Endothelial cell of umbilical vein (primary cell): ENCODE results near the gene LMO4. TPM values are rescaled to one million over a fixed set of nuclear protein-coding genes. Genes with fewer than 3 reads are reported as not detected.

Experiments used
- BruUV-seq: library from RNA; stranded (reverse); fragments of 400-500 nt; replicated peaks from 2 replicates; lab custom pipeline; 2021; lab: Mats Ljungman, UMichigan
- CTCF ChIA-PET: fragments of 300-600, 350-600 bp; sonication (Branson Sonifier 250); formaldehyde crosslinking; loops from one replicate; lab custom pipeline; 2021; ENCODE audit warnings: antibody characterized with exemption, inconsistent platforms; lab: Charles Lee
- POLR2A ChIA-PET: fragments of 300-600, 350-600 bp; sonication (Branson Sonifier 250); formaldehyde crosslinking; loops from one replicate; lab custom pipeline; 2021; ENCODE audit warnings: antibody characterized with exemption, inconsistent platforms; lab: Charles Lee
- DNase-seq: peaks from one replicate; pipeline ENCODE4 v3.0.0-alpha.2; 2011; ENCODE audit warnings: low read depth, low spot score
- FAIRE-seq: peaks from 2 replicates; lab custom pipeline; 2011; peaks lifted over from hg19 to GRCh38; lab: Jason Lieb, UNC
- H2AFZ ChIP-seq: 2 replicates; pipeline ENCODE4 v1.6.0; 2012; ENCODE audit warnings: low read depth, low read length, control low read depth, inconsistent platforms
- H3K27ac ChIP-seq: 2 replicates; pipeline ENCODE4 v1.5.1; 2011; ENCODE audit warnings: low read depth, mild to moderate bottlenecking, control low read depth, low read length, moderate library complexity; ENCODE audit not compliant: insufficient read depth
- H3K27me3 ChIP-seq, 2 experiments: 2 replicates each; pipeline versions ENCODE4 v1.6.0 to v1.6.1; 2011; ENCODE audit warnings: low read length in 2 of 2, mixed read lengths in 1 of 2; ENCODE audit not compliant: control insufficient read depth in 2 of 2, insufficient read depth in 2 of 2
- H3K36me3 ChIP-seq, 2 experiments: 2 replicates in 1 of 2; 3 replicates in 1 of 2; pipeline ENCODE4 v1.5.1; 2011; ENCODE audit warnings: low read length in 2 of 2, mild to moderate bottlenecking in 1 of 2, moderate library complexity in 1 of 2; ENCODE audit not compliant: control insufficient read depth in 2 of 2, insufficient read depth in 2 of 2; ENCODE audit errors: extremely low read depth in 1 of 2
- H3K4me1 ChIP-seq: 3 replicates; pipeline ENCODE4 v1.5.1; 2011; ENCODE audit warnings: mild to moderate bottlenecking, low read length; ENCODE audit not compliant: control insufficient read depth, insufficient read depth; ENCODE audit errors: extremely low read depth
- H3K4me2 ChIP-seq: 2 replicates; pipeline ENCODE4 v1.6.1; 2011; ENCODE audit warnings: low read length, control low read depth, mixed read lengths; ENCODE audit not compliant: insufficient read depth
- H3K4me3 ChIP-seq, 3 experiments: fragments of 200-600 bp in 1 of 3; sonication (generic), shearing (Covaris generic) in 1 of 3; replicated peaks in 1 of 3; 2 replicates each; pipeline ENCODE4 v1.5.1; 2011 to 2016; ENCODE audit warnings: control low read depth in 3 of 3, low read length in 3 of 3, mild to moderate bottlenecking in 2 of 3, inconsistent platforms in 1 of 3, low read depth in 1 of 3, moderate library complexity in 1 of 3; ENCODE audit not compliant: insufficient read depth in 1 of 3
- H3K79me2 ChIP-seq: 2 replicates; pipeline ENCODE4 v1.6.0; 2012; ENCODE audit warnings: low read length, inconsistent platforms; ENCODE audit not compliant: control insufficient read depth, insufficient read depth
- H3K9ac ChIP-seq: replicated peaks from 2 replicates; pipeline ENCODE3; 2011; ENCODE audit warnings: low read length, control low read depth; ENCODE audit not compliant: insufficient read depth; ENCODE audit errors: extremely low read depth
- H3K9me1 ChIP-seq: replicated peaks from 3 replicates; pipeline ENCODE4 v1.6.0; 2011; ENCODE audit warnings: mild to moderate bottlenecking, low read length; ENCODE audit not compliant: control insufficient read depth, insufficient read depth; ENCODE audit errors: extremely low read depth
- H3K9me3 ChIP-seq: replicated peaks from 2 replicates; pipeline ENCODE4 v1.5.1; 2012; ENCODE audit warnings: low read length, inconsistent platforms; ENCODE audit not compliant: control insufficient read depth, insufficient read depth
- H4K20me1 ChIP-seq: replicated peaks from 2 replicates; pipeline ENCODE3; 2011; ENCODE audit warnings: mild to moderate bottlenecking, low read length; ENCODE audit not compliant: control insufficient read depth, insufficient read depth; ENCODE audit errors: extremely low read depth
- EZH2 ChIP-seq: IDR thresholded peaks from 2 replicates; pipeline ENCODE4 v1.6.1; 2012; ENCODE audit warnings: borderline replicate concordance, low read depth, mild to moderate bottlenecking, moderate library complexity, low read length, inconsistent platforms; ENCODE audit not compliant: severe bottlenecking
- FOS ChIP-seq: IDR thresholded peaks from 2 replicates; pipeline ENCODE4 v1.6.1; 2011; ENCODE audit warnings: mild to moderate bottlenecking, low read length, moderate library complexity, borderline replicate concordance; ENCODE audit not compliant: insufficient read depth
- GATA2 ChIP-seq: IDR thresholded peaks from 2 replicates; pipeline ENCODE4 v1.7.0; 2011; ENCODE audit warnings: low read depth, mild to moderate bottlenecking, moderate library complexity, mixed read lengths, low read length; ENCODE audit not compliant: insufficient read length, insufficient read depth
- JUN ChIP-seq: IDR thresholded peaks from 2 replicates; pipeline ENCODE4 v1.6.1; 2011; ENCODE audit warnings: borderline replicate concordance, low read depth; ENCODE audit not compliant: insufficient read length, insufficient read depth
- MYC ChIP-seq: IDR thresholded peaks from one replicate; pipeline ENCODE4 v1.6.1; 2011; ENCODE audit warnings: mild to moderate bottlenecking, low read depth, low read length
- POLR2A ChIP-seq: IDR thresholded peaks from 2 replicates; pipeline ENCODE4 v1.6.1; 2012; ENCODE audit warnings: low read depth, mild to moderate bottlenecking, control low read depth, low read length
- POLR2AphosphoS5 ChIP-seq: IDR thresholded peaks from 2 replicates; pipeline ENCODE4 v1.6.1; 2012; ENCODE audit warnings: low read depth, mild to moderate bottlenecking, control low read depth, low read length, moderate library complexity; ENCODE audit not compliant: insufficient read depth
- dilution Hi-C: fragments of 300-500 bp; cut with MboI; formaldehyde crosslinking; loops from one replicate; pipeline ENCODE4 v1.15.0; 2019; ENCODE audit warnings: low sequenced_read_pairs; ENCODE audit not compliant: extremely low pct_ligation_motif_present
- intact Hi-C: fragments of 100-400 bp; cut with micrococcal nuclease; formaldehyde crosslinking; loops from one replicate; pipeline ENCODE4 v1.10.0; 2022
- polyA plus RNA-seq, 4 experiments: library from polyadenylated mRNA; depleted of rRNA in 3 of 4; stranded (reverse) in 3 of 4; unstranded in 1 of 4; fragments of >200 nt; gene quantifications; 2 replicates each; pipeline versions ENCODE4 v1.2.1 to v1.2.3, GENCODE V29; 2011 to 2012; ENCODE audit warnings: missing spikeins in 1 of 4
- total RNA-seq: library from RNA; stranded (reverse); gene quantifications from 2 replicates; pipeline ENCODE4 v1.2.3, GENCODE V29; 2021
- TF ChIP-seq, protein P1 (sequence below), 2 donors: IDR thresholded peaks; 1 replicate in 1 of 2; 2 replicates in 1 of 2; pipeline ENCODE4 v1.5.1; 2011; ENCODE audit warnings: low read length in 2 of 2, mild to moderate bottlenecking in 2 of 2, moderate library complexity in 2 of 2, control low read depth in 1 of 2, inconsistent platforms in 1 of 2, low read depth in 1 of 2; ENCODE audit not compliant: insufficient read depth in 1 of 2; ENCODE audit errors: extremely low read depth in 1 of 2

The LMO4 gene
- total and polyA plus RNA-seq, 2 donors (not counting 3 experiments of a cell fraction or from before 2014, with no cell fraction given): 24.8 to 36.6 TPM

DNA sequence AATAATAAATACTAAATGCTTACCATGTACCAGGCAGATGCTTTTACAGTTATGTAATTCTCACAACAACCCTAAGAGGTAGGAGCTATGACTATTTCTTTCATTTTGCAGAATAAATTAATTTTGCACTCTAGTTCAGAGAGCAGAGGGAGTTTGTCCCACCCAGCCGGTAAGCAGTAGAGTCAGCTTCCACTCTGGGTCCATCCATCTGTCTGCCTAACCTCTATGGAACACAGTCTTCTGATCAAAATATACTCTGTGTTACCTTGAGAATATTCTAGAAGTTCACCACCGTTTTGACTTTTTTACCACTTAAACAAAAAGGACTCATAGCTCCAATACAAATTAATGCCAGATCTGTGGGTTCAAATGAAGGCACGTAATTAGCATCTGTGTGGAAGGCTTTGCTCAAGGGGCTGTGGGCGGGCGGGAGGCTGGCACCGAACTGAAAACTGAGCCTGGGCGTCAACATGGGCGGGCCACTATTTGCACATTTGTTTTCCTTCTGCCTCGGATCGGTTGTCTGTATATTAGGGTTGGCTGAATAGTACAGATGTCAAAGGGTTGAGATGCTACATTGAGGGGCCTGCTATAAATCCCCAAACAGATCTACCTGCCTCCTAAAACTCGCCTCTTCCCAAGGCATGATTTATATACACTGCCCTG is 33.1 kb upstream of the LMO4 start:
- ChIA-PET CTCF (interaction anchor here (1.1 to 1.9 kb wide), 3 partner anchors 9 to 658 kb away, joined by 3 to 4 read pairs (median 4); no protein-coding TSS in a partner anchor), POLR2A (no interaction called here)
- FAIRE-seq: no peak

More for the DNA sequence above, 33.1 kb upstream of the LMO4 start:
- no TSS peak for BruUV-seq
- intact Hi-C loops: loop anchor here (1.0 to 10.0 kb wide), 4 partner anchors 389 to 1299 kb away; no protein-coding TSS in a partner anchor
- DNase-seq: no peak
- H3K9ac ChIP-seq: no peak overlapping the region
- H3K27me3 ChIP-seq: peaks cover 0 to 5% of the 10 kb centered on the region in 2 experiments
- no peak overlapping the region for H3K4me2 ChIP-seq
- H3K4me3 ChIP-seq: no peak overlapping the region
- no peaks in the 10 kb centered on the region for H4K20me1 ChIP-seq
- no peaks in the 10 kb centered on the region for H3K9me1 ChIP-seq
- dilution Hi-C loops: no loop called here
- no peaks in the 10 kb centered on the region for H3K4me1 ChIP-seq
- H2AFZ ChIP-seq: no peak overlapping the region
- H3K79me2 ChIP-seq: no peaks in the 10 kb centered on the region
- H3K36me3 ChIP-seq: no peaks in the 10 kb centered on the region
- no peak for TF ChIP-seq MYC
- TF ChIP-seq POLR2A: no peak
- no peak for TF ChIP-seq EZH2
- no peak for TF ChIP-seq GATA2
- TF ChIP-seq, protein P1, sequence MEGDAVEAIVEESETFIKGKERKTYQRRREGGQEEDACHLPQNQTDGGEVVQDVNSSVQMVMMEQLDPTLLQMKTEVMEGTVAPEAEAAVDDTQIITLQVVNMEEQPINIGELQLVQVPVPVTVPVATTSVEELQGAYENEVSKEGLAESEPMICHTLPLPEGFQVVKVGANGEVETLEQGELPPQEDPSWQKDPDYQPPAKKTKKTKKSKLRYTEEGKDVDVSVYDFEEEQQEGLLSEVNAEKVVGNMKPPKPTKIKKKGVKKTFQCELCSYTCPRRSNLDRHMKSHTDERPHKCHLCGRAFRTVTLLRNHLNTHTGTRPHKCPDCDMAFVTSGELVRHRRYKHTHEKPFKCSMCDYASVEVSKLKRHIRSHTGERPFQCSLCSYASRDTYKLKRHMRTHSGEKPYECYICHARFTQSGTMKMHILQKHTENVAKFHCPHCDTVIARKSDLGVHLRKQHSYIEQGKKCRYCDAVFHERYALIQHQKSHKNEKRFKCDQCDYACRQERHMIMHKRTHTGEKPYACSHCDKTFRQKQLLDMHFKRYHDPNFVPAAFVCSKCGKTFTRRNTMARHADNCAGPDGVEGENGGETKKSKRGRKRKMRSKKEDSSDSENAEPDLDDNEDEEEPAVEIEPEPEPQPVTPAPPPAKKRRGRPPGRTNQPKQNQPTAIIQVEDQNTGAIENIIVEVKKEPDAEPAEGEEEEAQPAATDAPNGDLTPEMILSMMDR (IDR thresholded peaks at IDR 0.05; ENCODE audit: extremely low read depth in 1 of 2, insufficient read depth in 1 of 2, low read depth in 1 of 2, low read length in 2 of 2): no peak
- no peak for TF ChIP-seq FOS
- TF ChIP-seq POLR2AphosphoS5: no peak
- TF ChIP-seq JUN: no peak
- no peak overlapping the region for H3K27ac ChIP-seq
- H3K9me3 ChIP-seq: no peaks in the 10 kb centered on the region
